Esophagus squamous epithelium (tissue), 5 donors: Measurements from ENCODE around the gene ALOX5. TPM values are rescaled to one million over a fixed set of nuclear protein-coding genes. Genes with fewer than 3 reads are reported as not detected.

Experiments
- DNase-seq: peaks from one replicate; lab custom pipeline; 2025; lab: John Stamatoyannopoulos, UW
- H3K27ac ChIP-seq, 4 donors: fragments of 200-600 bp; sonication (generic); one replicate each; pipeline ENCODE4 v1.5.1; 2016 to 2019; ENCODE audit warnings: mild to moderate bottlenecking in 1 of 4
- H3K27me3 ChIP-seq, 4 donors: fragments of 200-600 bp; sonication (generic); 1 replicate in 3 of 4; 2 replicates in 1 of 4; pipeline versions ENCODE4 v1.5.1 to v1.6.0; 2017 to 2021; ENCODE audit warnings: antibody characterized with exemption in 1 of 4
- H3K36me3 ChIP-seq, 3 donors: fragments of 200-600 bp; sonication (generic); one replicate each; pipeline ENCODE4 v1.5.1; 2016 to 2019
- H3K4me1 ChIP-seq, 3 donors: fragments of 200-600 bp; sonication (generic); one replicate each; pipeline ENCODE4 v1.5.1; 2017 to 2019
- H3K4me3 ChIP-seq, 4 donors: fragments of 200-600 bp; sonication (generic); 1 replicate in 3 of 4; 2 replicates in 1 of 4; pipeline ENCODE4 v1.5.1; 2016 to 2019; ENCODE audit warnings: mild to moderate bottlenecking in 2 of 4, moderate library complexity in 1 of 4
- H3K9me3 ChIP-seq, 3 donors: fragments of 200-600 bp; sonication (generic); one replicate each; pipeline ENCODE4 v1.5.1; 2016 to 2019
- CTCF ChIP-seq, 6 experiments: fragments of 450-650 bp in 4 of 6; fragments of 200-600 bp in 2 of 6; sonication (generic) in 2 of 6; IDR thresholded peaks; one replicate each; pipeline ENCODE4 v1.5.1; 2016 to 2019; ENCODE audit warnings: antibody characterized with exemption in 6 of 6, mild to moderate bottlenecking in 4 of 6, moderate library complexity in 4 of 6
- POLR2A ChIP-seq, 4 donors: fragments of 450-650 bp; IDR thresholded peaks; one replicate each; pipeline ENCODE4 v1.6.1; 2017; ENCODE audit warnings: antibody characterized with exemption in 4 of 4, mild to moderate bottlenecking in 4 of 4, moderate library complexity in 3 of 4
- WGBS, 2 donors: methylation state at CpG; one replicate each; pipeline ENCODE4 v1.1.5; 2018; 5-methylcytosine and 5-hydroxymethylcytosine counted together
- intact Hi-C: fragments of 100-400 bp; cut with DNase I; formaldehyde crosslinking; loops from one replicate; pipeline ENCODE4 v1.15.0; 2022
- total RNA-seq, 4 donors: library from RNA; depleted of rRNA; stranded (reverse); fragments of >200 nt; gene quantifications; one replicate each; pipeline ENCODE4 v1.1.0, GENCODE V29; 2016
- donor health status: DM: yes; HTN: yes; CAD: no.

The ALOX5 gene
- total RNA-seq, 4 donors from 2014 or later, result 10.6 to 40.4 (median 16.9) TPM

- Histone ChIP-seq H3K9me3 (no peaks in the 10 kb centered on the region), H3K27me3 (peaks cover 0 to 67% (median 0%) of the 10 kb centered on the region in 4 donors), H3K27ac (no peak overlapping the region), H3K36me3 (peaks cover 0 to 6% (median 0%) of the 10 kb centered on the region in 3 donors), H3K4me3 (no peak overlapping the region), H3K4me1 (peaks cover 16 to 28% (median 21%) of the 10 kb centered on the region in 3 donors)
- TF ChIP-seq POLR2A (IDR thresholded peaks at IDR 0.05), result no peak
- TF ChIP-seq CTCF (IDR thresholded peaks at IDR 0.05), result no peak
- WGBS, 2 donors, result 74 to 75% methylated on average over 5 of the region's 5 CpGs
- no peak for DNase-seq
- intact Hi-C loops, result no loop called here
Measured at GRCh38 chr10:45377858-45378257, 3.8 kb downstream of the ALOX5 start.

GRCh38 chr10:45378914-45379726 lies 5.1 kb downstream of the ALOX5 start:
- Histone ChIP-seq H3K27ac (peak overlapping the region in 3 of 4 donors; percentile 46 to 80 (median 61)), H3K4me3 (no peak overlapping the region), H3K4me1 (peaks cover 9 to 16% (median 11%) of the 10 kb centered on the region in 3 donors), H3K36me3 (peaks cover 0 to 12% (median 0%) of the 10 kb centered on the region in 3 donors), H3K9me3 (no peaks in the 10 kb centered on the region), H3K27me3 (peaks cover 0 to 56% (median 0%) of the 10 kb centered on the region in 4 donors)
- intact Hi-C loops, result no loop called here
- TF ChIP-seq CTCF (IDR thresholded peaks at IDR 0.05) (no peak), POLR2A (IDR thresholded peaks at IDR 0.05) (peak in 1 of 4 donors; percentile 25)
- 60 to 90% methylated on average over 3 to 6 of the region's 12 CpGs for WGBS, 2 donors
- DNase-seq, result no peak

DNA sequence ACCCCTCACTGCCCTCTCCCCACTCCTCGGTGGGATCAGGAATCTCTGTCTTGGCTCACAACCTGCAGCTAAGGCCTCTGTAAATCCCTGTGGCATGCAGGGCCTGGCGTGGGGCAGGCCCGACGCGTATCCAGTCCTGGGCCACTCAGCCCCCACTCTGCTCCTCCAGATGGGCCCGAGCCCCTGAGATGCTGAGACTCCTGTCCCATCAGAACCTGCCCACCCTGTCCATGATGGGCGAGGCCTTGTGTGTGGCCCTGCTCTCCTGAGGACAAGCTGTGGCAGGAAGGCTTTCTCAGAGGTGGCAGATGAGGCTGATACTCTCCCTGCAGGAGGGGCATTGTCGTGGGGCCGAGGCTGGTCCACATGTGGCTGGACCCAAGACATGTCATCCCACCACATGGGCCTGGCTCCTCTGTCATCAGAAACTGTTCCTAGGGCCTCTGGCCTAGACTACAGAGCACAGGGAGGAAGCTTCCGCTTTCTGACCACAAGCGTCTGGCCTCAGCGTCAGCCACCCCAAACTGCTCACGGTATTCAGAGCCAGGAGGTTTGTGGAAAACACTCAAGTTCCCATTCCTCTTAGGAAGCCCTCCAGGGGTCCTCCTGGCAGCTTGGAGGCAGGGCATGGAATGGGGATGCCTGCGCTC lies 6.0 kb downstream of the ALOX5 start:
- peaks cover 0 to 47% (median 0%) of the 10 kb centered on the region in 4 donors for H3K27me3 ChIP-seq
- intact Hi-C loops, result no loop called here
- peak overlapping the region in 3 of 4 donors; percentile 46 to 80 (median 61) for H3K27ac ChIP-seq
- H3K36me3 ChIP-seq, result peaks cover 0 to 21% (median 0%) of the 10 kb centered on the region in 3 donors
- TF ChIP-seq CTCF (IDR thresholded peaks at IDR 0.05), result no peak
- no peak for TF ChIP-seq POLR2A (IDR thresholded peaks at IDR 0.05)
- H3K4me1 ChIP-seq, result peaks cover under 1 to 7% (median 2%) of the 10 kb centered on the region in 3 donors
- WGBS, 2 donors, result 78% methylated on average over 5 of the region's 14 CpGs; no CpG with 5 or more reads in 1 of the 2 donors
- H3K4me3 ChIP-seq, result no peak overlapping the region
- DNase-seq, result no peak
- no peaks in the 10 kb centered on the region for H3K9me3 ChIP-seq

- H3K27me3 ChIP-seq, result peaks cover 0 to 37% (median 0%) of the 10 kb centered on the region in 4 donors
- no peak for TF ChIP-seq CTCF (IDR thresholded peaks at IDR 0.05)
- no peak for TF ChIP-seq POLR2A (IDR thresholded peaks at IDR 0.05)
- peak overlapping the region in 2 of 4 donors; percentile 36 to 62 for H3K27ac ChIP-seq
- H3K4me1 ChIP-seq, result no peaks in the 10 kb centered on the region
- no peak overlapping the region for H3K4me3 ChIP-seq
- DNase-seq, result no peak
- WGBS, 2 donors, result 80 to 100% methylated on average over 1 to 3 of the region's 8 CpGs
- intact Hi-C loops, result no loop called here
- no peaks in the 10 kb centered on the region for H3K9me3 ChIP-seq
- H3K36me3 ChIP-seq, result peaks cover 0 to 23% (median 0%) of the 10 kb centered on the region in 3 donors
Measured at GRCh38 chr10:45380903-45381620, 7.0 kb downstream of the ALOX5 start.
